SK-N-SH treated with all-trans-retinoic acid at 6 μM for 48 hours (cell line): Measurements from ENCODE around the gene CGB2.

Source experiments
- ATAC-seq: fragments of 200-7000 bp; cut with Tn5 transposase; 3 replicates; pipeline ENCODE4 v1.9.1; 2020; ENCODE audit warnings: mild to moderate bottlenecking, moderate library complexity
- ARNTL ChIP-seq: fragments of 450-650 bp; formaldehyde crosslinking; IDR thresholded peaks from 2 replicates; pipeline ENCODE4 v1.5.0; 2020; ENCODE audit warnings: low read depth, mild to moderate bottlenecking, moderate library complexity, borderline replicate concordance
- BACH2 ChIP-seq: fragments of 250-450 bp; sonication (Bioruptor Pico); IDR thresholded peaks from 2 replicates; pipeline ENCODE4 v1.9.0; 2021; ENCODE audit warnings: mild to moderate bottlenecking, borderline replicate concordance
- CSDC2 ChIP-seq: fragments of 250-450 bp; sonication (Bioruptor Pico); IDR thresholded peaks from 2 replicates; pipeline ENCODE4 v1.5.0; 2020; ENCODE audit warnings: mild to moderate bottlenecking, moderate library complexity
- ESRRG ChIP-seq: fragments of 250-450 bp; sonication (Bioruptor Pico); IDR thresholded peaks from 2 replicates; pipeline ENCODE4 v1.6.1; 2021; ENCODE audit warnings: mild to moderate bottlenecking
- GLIS3 ChIP-seq: fragments of 250-450 bp; sonication (Bioruptor Pico); IDR thresholded peaks from 2 replicates; pipeline ENCODE4 v1.5.0; 2020; ENCODE audit warnings: mild to moderate bottlenecking, moderate library complexity
- ISL1 ChIP-seq: fragments of 250-450 bp; sonication (Bioruptor Pico); IDR thresholded peaks from 2 replicates; pipeline ENCODE4 v2.1.2; 2022; ENCODE audit warnings: mild to moderate bottlenecking, moderate library complexity
- OSR1 ChIP-seq: fragments of 250-450 bp; sonication (Bioruptor Pico); IDR thresholded peaks from 2 replicates; pipeline ENCODE4 v1.8.0; 2022; ENCODE audit warnings: moderate library complexity, mild to moderate bottlenecking, inconsistent platforms
- PPARA ChIP-seq: fragments of 250-450 bp; sonication (Bioruptor Pico); IDR thresholded peaks from 2 replicates; pipeline ENCODE4 v1.5.0; 2020; ENCODE audit warnings: mild to moderate bottlenecking, borderline replicate concordance
- RARB ChIP-seq: fragments of 250-450 bp; sonication (Bioruptor Pico); IDR thresholded peaks from 2 replicates; pipeline ENCODE4 v1.8.0; 2021; ENCODE audit warnings: mild to moderate bottlenecking, moderate library complexity
- SNAI2 ChIP-seq: fragments of 250-450 bp; sonication (Bioruptor Pico); IDR thresholded peaks from 2 replicates; pipeline ENCODE4 v1.5.0; 2020; ENCODE audit warnings: mild to moderate bottlenecking, moderate library complexity
- TCF4 ChIP-seq: fragments of 250-450 bp; sonication (Bioruptor Pico); IDR thresholded peaks from 2 replicates; pipeline ENCODE4 v1.8.0; 2021; ENCODE audit warnings: mild to moderate bottlenecking, moderate library complexity, borderline replicate concordance
- TOX ChIP-seq: fragments of 250-450 bp; sonication (Bioruptor Pico); IDR thresholded peaks from 2 replicates; pipeline ENCODE4 v1.8.0; 2021; ENCODE audit warnings: mild to moderate bottlenecking, moderate library complexity, borderline replicate concordance
- ZC3H10 ChIP-seq: fragments of 250-450 bp; sonication (Bioruptor Pico); IDR thresholded peaks from 2 replicates; pipeline ENCODE4 v1.5.1; 2021; ENCODE audit warnings: mild to moderate bottlenecking, moderate library complexity
- ZFP3 ChIP-seq: fragments of 250-450 bp; sonication (Bioruptor Pico); IDR thresholded peaks from 2 replicates; pipeline ENCODE4 v1.5.0; 2020; ENCODE audit warnings: mild to moderate bottlenecking, moderate library complexity
- ZFP30 ChIP-seq: fragments of 450-650 bp; formaldehyde crosslinking; IDR thresholded peaks from 2 replicates; pipeline ENCODE4 v1.5.0; 2022; ENCODE audit warnings: mild to moderate bottlenecking, moderate library complexity
- ZNF565 ChIP-seq: fragments of 450-650 bp; formaldehyde crosslinking; conservative IDR thresholded peaks from 2 replicates; pipeline ENCODE4 v1.5.0; 2020; ENCODE audit warnings: low read depth, mild to moderate bottlenecking, moderate library complexity
- ZNF8 ChIP-seq: fragments of 450-650 bp; formaldehyde crosslinking; IDR thresholded peaks from 2 replicates; pipeline ENCODE4 v1.5.0; 2020; ENCODE audit warnings: mild to moderate bottlenecking, moderate library complexity
- TF ChIP-seq, protein P1 (sequence below): fragments of 250-450 bp; sonication (Bioruptor Pico); IDR thresholded peaks from 2 replicates; pipeline ENCODE4 v1.8.0; 2020; ENCODE audit warnings: mild to moderate bottlenecking, moderate library complexity, borderline replicate concordance
- TF ChIP-seq, protein P2 (sequence below): fragments of 250-450 bp; sonication (Bioruptor Pico); IDR thresholded peaks from 2 replicates; pipeline ENCODE4 v1.5.1; 2021; ENCODE audit warnings: mild to moderate bottlenecking, moderate library complexity
- TF ChIP-seq, protein P3 (sequence below): fragments of 250-450 bp; sonication (Bioruptor Pico); IDR thresholded peaks from 2 replicates; pipeline ENCODE4 v1.5.1; 2020; ENCODE audit warnings: low read depth, mild to moderate bottlenecking, moderate library complexity
- TF ChIP-seq, protein P4 (sequence below): fragments of 250-450 bp; sonication (Bioruptor Pico); IDR thresholded peaks from 2 replicates; pipeline ENCODE4 v1.5.0; 2020; ENCODE audit warnings: mild to moderate bottlenecking, moderate library complexity

The CGB2 gene

DNA sequence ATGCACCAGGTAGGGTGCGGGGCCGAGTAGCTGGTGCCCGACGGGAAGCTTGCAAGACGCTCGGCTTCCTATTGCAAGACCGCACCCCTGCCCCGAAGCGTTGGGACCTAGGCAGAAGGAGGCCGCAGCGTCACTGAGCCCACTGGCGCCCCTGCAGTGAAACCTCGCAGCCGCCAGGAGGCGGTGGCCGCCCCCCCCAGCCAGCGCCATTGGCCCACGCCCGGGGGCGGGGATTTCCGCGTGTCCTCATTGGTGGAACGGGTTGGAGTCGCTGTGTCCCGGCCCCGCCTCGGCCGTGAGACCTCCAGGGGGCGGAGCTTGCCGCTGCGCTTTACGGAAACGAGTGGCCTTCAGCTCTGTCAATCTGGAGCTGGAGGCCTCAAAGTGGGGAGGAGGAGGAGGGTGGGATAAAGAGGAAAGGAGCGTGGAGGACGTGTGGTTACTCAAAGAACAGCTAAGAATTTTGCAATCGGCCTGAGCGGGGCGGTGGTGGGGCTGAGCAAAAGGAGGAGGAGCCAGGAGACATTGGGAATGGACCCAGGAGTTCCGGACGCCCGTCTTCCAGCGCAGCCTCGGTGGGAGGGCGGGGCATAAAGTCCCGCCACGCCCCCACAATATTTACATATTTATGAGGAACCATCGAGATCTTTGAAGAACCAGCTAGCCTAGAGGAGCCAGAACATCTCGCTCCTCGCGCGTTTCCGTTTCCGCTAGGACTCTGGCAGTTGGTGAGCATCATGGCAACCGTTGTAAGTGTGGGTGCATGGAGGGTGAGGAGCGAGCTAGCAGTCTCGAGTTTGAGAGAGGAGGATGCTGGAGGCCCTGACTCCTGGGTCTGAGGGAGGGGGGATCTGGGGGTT is 38.3 kb upstream of the CGB2 start, which contains the start of the genes GYS1 and RUVBL2:
TSS of gene GYS1 (minus strand) at position 135 of the 860 bp plus-strand sequence. CDS start 197 bp downstream, outside the sequence.
TSS of gene RUVBL2 (plus strand) at position 713 of the 860 bp plus-strand sequence. CDS start at position 738, 25 bp downstream.
- TF ChIP-seq TOX, result no peak
- TF ChIP-seq ZC3H10, result no peak
- TF ChIP-seq ARNTL, result no peak
- ATAC-seq, result peak; percentile 92

DNA sequence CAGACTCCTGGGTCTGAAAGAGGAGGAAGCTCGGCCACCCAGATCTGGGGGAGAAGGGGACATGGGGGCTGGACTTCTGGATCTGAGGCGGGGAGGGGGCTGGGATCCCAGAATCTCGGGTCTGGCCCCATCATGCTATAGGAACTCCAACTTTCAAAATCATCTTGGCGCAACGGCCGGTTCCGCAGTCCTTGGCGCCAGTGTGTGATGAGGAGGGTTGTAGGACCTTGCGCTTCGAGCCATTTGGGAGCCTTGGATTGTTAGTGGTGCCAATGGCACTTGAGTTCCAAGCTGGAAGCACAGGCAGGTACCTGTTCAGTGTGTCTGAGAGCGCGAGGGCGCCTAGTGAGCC is 37.7 kb upstream of the CGB2 start:
- no peak for TF ChIP-seq TCF4
- no peak for TF ChIP-seq ZC3H10
- TF ChIP-seq, protein P1, sequence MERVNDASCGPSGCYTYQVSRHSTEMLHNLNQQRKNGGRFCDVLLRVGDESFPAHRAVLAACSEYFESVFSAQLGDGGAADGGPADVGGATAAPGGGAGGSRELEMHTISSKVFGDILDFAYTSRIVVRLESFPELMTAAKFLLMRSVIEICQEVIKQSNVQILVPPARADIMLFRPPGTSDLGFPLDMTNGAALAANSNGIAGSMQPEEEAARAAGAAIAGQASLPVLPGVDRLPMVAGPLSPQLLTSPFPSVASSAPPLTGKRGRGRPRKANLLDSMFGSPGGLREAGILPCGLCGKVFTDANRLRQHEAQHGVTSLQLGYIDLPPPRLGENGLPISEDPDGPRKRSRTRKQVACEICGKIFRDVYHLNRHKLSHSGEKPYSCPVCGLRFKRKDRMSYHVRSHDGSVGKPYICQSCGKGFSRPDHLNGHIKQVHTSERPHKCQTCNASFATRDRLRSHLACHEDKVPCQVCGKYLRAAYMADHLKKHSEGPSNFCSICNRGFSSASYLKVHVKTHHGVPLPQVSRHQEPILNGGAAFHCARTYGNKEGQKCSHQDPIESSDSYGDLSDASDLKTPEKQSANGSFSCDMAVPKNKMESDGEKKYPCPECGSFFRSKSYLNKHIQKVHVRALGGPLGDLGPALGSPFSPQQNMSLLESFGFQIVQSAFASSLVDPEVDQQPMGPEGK (CRISPR knock-in tag), result no peak
- TF ChIP-seq, protein P2, sequence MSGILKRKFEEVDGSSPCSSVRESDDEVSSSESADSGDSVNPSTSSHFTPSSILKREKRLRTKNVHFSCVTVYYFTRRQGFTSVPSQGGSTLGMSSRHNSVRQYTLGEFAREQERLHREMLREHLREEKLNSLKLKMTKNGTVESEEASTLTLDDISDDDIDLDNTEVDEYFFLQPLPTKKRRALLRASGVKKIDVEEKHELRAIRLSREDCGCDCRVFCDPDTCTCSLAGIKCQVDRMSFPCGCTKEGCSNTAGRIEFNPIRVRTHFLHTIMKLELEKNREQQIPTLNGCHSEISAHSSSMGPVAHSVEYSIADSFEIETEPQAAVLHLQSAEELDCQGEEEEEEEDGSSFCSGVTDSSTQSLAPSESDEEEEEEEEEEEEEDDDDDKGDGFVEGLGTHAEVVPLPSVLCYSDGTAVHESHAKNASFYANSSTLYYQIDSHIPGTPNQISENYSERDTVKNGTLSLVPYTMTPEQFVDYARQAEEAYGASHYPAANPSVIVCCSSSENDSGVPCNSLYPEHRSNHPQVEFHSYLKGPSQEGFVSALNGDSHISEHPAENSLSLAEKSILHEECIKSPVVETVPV (CRISPR knock-in tag), result no peak
- ATAC-seq, result no peak

DNA sequence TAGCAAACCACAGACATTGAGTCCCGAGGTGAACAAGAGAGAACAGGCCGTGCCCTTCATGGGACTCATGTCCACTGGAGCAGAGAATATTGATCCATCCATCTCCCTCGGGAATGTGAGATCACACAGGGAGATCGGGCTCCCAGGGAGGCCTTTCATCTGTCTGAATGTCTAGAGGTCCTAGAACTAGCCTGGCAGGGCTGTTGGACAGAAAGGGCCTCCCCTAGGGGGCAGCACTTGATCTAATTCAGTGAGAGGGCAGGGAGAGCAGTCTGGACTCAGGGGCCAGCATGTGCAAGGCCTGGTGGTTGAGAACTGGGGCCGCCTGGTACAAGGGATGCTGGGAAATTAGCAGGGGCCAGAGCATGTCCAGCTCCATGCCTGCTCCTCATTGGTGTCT is 33.7 kb upstream of the CGB2 start:
- 0 out of 3 replicates have a peak, but pooled peaks have one; percentile 7 for ATAC-seq
- no peak for TF ChIP-seq TCF4
- TF ChIP-seq ESRRG (CRISPR knock-in tag), result no peak
- TF ChIP-seq, protein P1 (CRISPR knock-in tag), result no peak
- TF ChIP-seq, protein P3, sequence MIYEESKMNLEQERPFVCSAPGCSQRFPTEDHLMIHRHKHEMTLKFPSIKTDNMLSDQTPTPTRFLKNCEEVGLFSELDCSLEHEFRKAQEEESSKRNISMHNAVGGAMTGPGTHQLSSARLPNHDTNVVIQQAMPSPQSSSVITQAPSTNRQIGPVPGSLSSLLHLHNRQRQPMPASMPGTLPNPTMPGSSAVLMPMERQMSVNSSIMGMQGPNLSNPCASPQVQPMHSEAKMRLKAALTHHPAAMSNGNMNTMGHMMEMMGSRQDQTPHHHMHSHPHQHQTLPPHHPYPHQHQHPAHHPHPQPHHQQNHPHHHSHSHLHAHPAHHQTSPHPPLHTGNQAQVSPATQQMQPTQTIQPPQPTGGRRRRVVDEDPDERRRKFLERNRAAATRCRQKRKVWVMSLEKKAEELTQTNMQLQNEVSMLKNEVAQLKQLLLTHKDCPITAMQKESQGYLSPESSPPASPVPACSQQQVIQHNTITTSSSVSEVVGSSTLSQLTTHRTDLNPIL (CRISPR knock-in tag), result no peak
- no peak for TF ChIP-seq ZNF565
- no peak for TF ChIP-seq ISL1
- no peak for TF ChIP-seq PPARA (CRISPR knock-in tag)
- no peak for TF ChIP-seq ZFP3
- TF ChIP-seq ZNF8 (CRISPR knock-in tag), result no peak
- no peak for TF ChIP-seq GLIS3
- no peak for TF ChIP-seq SNAI2
- TF ChIP-seq ARNTL, result no peak
- no peak for TF ChIP-seq ZC3H10
- no peak for TF ChIP-seq RARB
- TF ChIP-seq CSDC2, result no peak
- TF ChIP-seq OSR1 (CRISPR knock-in tag), result no peak
- TF ChIP-seq, protein P4, sequence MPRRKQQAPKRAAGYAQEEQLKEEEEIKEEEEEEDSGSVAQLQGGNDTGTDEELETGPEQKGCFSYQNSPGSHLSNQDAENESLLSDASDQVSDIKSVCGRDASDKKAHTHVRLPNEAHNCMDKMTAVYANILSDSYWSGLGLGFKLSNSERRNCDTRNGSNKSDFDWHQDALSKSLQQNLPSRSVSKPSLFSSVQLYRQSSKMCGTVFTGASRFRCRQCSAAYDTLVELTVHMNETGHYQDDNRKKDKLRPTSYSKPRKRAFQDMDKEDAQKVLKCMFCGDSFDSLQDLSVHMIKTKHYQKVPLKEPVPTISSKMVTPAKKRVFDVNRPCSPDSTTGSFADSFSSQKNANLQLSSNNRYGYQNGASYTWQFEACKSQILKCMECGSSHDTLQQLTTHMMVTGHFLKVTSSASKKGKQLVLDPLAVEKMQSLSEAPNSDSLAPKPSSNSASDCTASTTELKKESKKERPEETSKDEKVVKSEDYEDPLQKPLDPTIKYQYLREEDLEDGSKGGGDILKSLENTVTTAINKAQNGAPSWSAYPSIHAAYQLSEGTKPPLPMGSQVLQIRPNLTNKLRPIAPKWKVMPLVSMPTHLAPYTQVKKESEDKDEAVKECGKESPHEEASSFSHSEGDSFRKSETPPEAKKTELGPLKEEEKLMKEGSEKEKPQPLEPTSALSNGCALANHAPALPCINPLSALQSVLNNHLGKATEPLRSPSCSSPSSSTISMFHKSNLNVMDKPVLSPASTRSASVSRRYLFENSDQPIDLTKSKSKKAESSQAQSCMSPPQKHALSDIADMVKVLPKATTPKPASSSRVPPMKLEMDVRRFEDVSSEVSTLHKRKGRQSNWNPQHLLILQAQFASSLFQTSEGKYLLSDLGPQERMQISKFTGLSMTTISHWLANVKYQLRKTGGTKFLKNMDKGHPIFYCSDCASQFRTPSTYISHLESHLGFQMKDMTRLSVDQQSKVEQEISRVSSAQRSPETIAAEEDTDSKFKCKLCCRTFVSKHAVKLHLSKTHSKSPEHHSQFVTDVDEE (CRISPR knock-in tag), result no peak
- no peak for TF ChIP-seq TOX
- no peak for TF ChIP-seq ZFP30
- no peak for TF ChIP-seq BACH2 (CRISPR knock-in tag)
